GOT3 (cell line): Measurements from ENCODE around the gene KIAA0513.
"Not testable (repeated sequence)": the region's sequence is repeated elsewhere in the genome, so short reads cannot be mapped to it uniquely, and the experiment has no call there.

Experiments used
- DNase-seq: peaks from one replicate; lab custom pipeline; 2025; ENCODE audit warnings: mixed read lengths; lab: John Stamatoyannopoulos, UW

KIAA0513 gene

GRCh38 chr16:85028685-85029407 is 1.3 kb downstream of the KIAA0513 start:
- DNase-seq, result no peak

- no peak for DNase-seq
Observed at GRCh38 chr16:85029408-85029784, 1.8 kb downstream of the KIAA0513 start.

- DNase-seq, result no peak
Observed at GRCh38 chr16:85029981-85030401, 2.4 kb downstream of the KIAA0513 start.

GRCh38 chr16:85031451-85031850 is 3.9 kb downstream of the KIAA0513 start:
- DNase-seq, result no peak

- DNase-seq, result not testable (repeated sequence)
Observed at GRCh38 chr16:85032187-85032586, 4.6 kb downstream of the KIAA0513 start.

- DNase-seq, result no peak
Observed at GRCh38 chr16:85033171-85033570, 5.6 kb downstream of the KIAA0513 start.

- no peak for DNase-seq
Observed at GRCh38 chr16:85034591-85035433, 7.2 kb downstream of the KIAA0513 start.

- DNase-seq, result no peak
Observed at GRCh38 chr16:85036236-85037049, 8.8 kb downstream of the KIAA0513 start.

- no peak for DNase-seq
Observed at GRCh38 chr16:85037050-85037410, 9.4 kb downstream of the KIAA0513 start.

GRCh38 chr16:85037721-85038120 is 10.1 kb downstream of the KIAA0513 start:
- DNase-seq, result no peak

GRCh38 chr16:85040685-85041084 is 13.1 kb downstream of the KIAA0513 start:
- no peak for DNase-seq

GRCh38 chr16:85041219-85042166 is 13.9 kb downstream of the KIAA0513 start:
- no peak for DNase-seq

GRCh38 chr16:85042167-85042526 is 14.6 kb downstream of the KIAA0513 start:
- DNase-seq, result no peak

- no peak for DNase-seq
Observed at GRCh38 chr16:85042606-85043005, 15.0 kb downstream of the KIAA0513 start.

- DNase-seq, result no peak
Observed at GRCh38 chr16:85045077-85045476, 17.5 kb downstream of the KIAA0513 start.

GRCh38 chr16:85045641-85046471 is 18.3 kb downstream of the KIAA0513 start:
- DNase-seq, result no peak

- DNase-seq, result no peak
Observed at GRCh38 chr16:85046472-85046916, 18.9 kb downstream of the KIAA0513 start.

- no peak for DNase-seq
Observed at GRCh38 chr16:85046931-85047866, 19.6 kb downstream of the KIAA0513 start.

- no peak for DNase-seq
Observed at GRCh38 chr16:85047867-85048455, 20.4 kb downstream of the KIAA0513 start.
